HG02798 (cell line): ENCODE results near the gene ZMYND8.
"Not testable (repeated sequence)": the region's sequence is repeated elsewhere in the genome, so short reads cannot be mapped to it uniquely, and the experiment has no call there.

Experiments
- ATAC-seq: cut with Tn5 transposase; IDR thresholded peaks from one replicate; pipeline ENCODE4 v1.9.1; 2021; ENCODE audit warnings: mild to moderate bottlenecking; ENCODE audit not compliant: unreplicated experiment, poor library complexity

ZMYND8 gene

GRCh38 chr20:47314647-47315338 lies 41.7 kb downstream of the ZMYND8 start:
- ATAC-seq = no peak

DNA sequence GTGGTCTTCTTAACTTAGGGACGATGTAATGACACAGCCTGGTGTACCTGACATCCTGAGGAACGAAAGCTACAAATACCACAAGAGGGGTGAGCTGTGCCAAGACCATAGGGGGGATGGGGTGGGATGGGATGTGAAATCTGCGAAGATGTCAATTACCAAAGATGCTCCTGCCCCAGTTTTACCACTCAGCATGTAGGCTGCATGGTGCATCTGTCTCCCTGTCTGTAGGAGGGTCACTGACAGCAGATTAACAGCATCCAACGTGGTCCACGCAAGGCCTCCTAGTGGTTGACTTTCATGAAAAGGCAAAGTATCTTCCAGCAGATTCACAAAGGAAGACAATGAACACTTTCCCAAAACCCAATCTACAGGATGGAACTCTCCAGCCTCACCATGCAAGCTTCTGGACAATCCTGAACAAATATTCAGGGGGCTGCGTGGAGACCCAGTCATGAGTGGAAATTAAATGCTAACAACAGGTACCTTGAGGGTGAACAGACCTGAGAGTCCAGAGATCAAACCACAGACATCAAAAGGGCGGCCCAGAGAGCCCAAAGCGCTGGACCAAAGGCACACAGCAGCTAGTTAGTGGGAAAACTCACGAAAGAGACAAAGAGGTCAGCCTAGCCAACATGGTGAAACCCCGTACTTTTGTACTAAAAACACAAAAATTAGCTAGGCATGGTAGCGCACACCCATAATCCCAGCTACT lies 44.4 kb downstream of the ZMYND8 start:
- no peak for ATAC-seq

GRCh38 chr20:47311211-47311610 lies 45.3 kb downstream of the ZMYND8 start:
- no peak for ATAC-seq

GRCh38 chr20:47310729-47311128 lies 45.8 kb downstream of the ZMYND8 start:
- no peak for ATAC-seq

- no peak for ATAC-seq
These were observed 46.6 kb downstream of the ZMYND8 start for GRCh38 chr20:47309806-47310426.

GRCh38 chr20:47309394-47309793 lies 47.1 kb downstream of the ZMYND8 start:
- no peak for ATAC-seq

GRCh38 chr20:47307569-47307968 lies 48.9 kb downstream of the ZMYND8 start:
- ATAC-seq = not testable (repeated sequence)

- ATAC-seq = no peak
These were observed 49.6 kb downstream of the ZMYND8 start for GRCh38 chr20:47306755-47307370.

GRCh38 chr20:47306095-47306494 lies 50.4 kb downstream of the ZMYND8 start:
- ATAC-seq = no peak

GRCh38 chr20:47305667-47306066 lies 50.8 kb downstream of the ZMYND8 start:
- ATAC-seq = no peak

GRCh38 chr20:47304287-47304686 lies 52.2 kb downstream of the ZMYND8 start:
- no peak for ATAC-seq

- ATAC-seq = no peak
These were observed 52.8 kb downstream of the ZMYND8 start for GRCh38 chr20:47303736-47304135.

- ATAC-seq = no peak
These were observed 56.4 kb downstream of the ZMYND8 start for GRCh38 chr20:47300071-47300470.

DNA sequence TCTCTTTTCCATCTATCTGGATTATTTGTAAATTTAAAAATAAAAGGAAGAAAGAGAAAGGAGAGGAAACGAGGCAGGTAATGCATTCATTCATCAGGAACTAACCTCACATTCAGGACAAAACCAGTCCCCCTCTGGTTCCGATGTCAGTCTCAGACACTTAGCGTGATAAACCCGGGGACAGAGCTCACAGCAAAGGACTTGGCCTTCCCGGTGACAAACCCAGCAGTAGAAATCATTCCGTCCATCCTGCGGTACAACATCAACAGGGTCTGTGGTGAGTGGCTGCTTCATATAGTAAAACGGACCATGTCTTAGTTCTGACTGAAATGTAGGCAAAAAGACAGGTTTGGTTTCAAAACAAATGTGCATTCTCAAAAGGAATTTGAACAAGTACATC lies 57.9 kb downstream of the ZMYND8 start:
- ATAC-seq = no peak

GRCh38 chr20:47297746-47298145 lies 58.8 kb downstream of the ZMYND8 start:
- no peak for ATAC-seq

DNA sequence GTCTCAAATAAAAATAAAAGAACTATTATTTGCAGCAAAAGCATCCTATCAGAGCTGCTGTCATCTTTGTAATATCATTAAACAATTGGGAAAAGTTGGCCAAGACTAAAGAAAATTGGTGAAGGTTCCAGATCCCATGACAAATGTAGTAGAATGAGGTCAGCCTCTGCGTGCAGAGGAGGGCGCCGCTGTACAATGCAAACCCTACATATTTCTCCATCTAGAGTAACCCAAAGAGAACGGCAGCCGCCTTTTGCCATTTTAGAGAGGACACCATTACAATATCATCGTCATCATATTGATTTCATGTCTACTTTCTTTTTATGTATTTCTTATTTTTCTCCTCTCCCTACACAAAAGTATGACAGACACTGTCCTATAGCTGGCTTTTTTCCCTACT lies 59.5 kb downstream of the ZMYND8 start:
- no peak for ATAC-seq

DNA sequence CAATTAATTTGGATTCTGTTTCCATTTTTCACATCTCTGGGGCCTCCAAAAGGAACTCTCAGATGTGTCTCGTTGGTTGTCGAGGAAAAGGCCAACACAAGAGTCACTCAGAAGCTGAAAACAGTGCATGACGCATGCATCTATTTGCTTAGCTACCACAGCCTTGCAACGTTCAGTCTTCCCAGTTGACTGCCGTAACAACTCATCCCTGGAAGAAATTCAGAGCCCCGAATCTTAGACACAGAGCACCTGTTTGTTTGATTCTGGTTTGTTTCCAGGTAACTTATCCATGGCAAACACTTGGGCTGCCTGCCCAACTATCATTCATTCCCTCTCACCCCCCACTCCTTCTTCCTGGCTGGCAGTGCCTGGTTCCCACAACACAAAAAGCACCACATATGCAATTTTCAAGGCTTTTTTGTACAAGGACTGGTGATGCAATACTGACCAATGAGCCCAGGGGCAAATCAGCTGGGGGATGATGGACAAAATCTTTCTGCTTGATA lies 60.5 kb downstream of the ZMYND8 start:
- ATAC-seq = no peak

DNA sequence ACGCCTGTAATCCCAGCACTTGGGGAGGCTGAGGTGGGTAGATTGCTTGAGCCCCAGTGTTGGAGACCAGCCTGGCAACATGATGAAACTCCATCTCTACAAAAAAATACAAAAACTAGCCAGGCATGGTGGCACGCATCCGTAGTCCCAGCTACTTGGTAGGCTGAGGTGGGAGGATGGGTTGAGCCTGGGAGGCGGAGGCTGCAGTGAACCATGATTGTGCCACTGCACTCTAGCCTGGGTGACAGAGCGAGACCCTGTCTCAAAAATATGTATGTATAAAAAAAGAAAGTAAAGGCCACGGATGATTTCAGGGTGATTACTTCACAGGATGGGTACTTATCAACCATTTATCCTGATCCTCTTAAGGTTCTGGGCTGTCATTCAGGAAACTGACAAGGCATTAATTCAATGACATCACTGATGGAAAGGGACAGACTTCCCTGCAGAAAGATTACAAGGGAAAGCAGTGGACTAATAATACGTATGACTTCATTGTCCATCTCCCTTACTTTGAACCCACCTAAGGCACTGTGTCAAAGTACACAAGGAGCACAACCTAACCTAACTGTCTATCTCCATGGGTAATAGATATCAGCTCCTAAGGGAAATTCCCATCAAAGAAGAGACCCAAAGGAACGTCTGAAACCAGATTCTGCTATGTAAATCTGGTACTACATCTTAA lies 61.2 kb downstream of the ZMYND8 start:
- no peak for ATAC-seq

GRCh38 chr20:47293631-47294030 lies 62.9 kb downstream of the ZMYND8 start:
- no peak for ATAC-seq

GRCh38 chr20:47292581-47292980 lies 63.9 kb downstream of the ZMYND8 start:
- ATAC-seq = no peak
